K562 (cell line): Measurements from ENCODE around the gene ATG4D. TPM values are rescaled to one million over a fixed set of nuclear protein-coding genes. Genes with fewer than 3 reads are reported as not detected.
A peak's percentile ranks its signal among the peaks of the same experiment; 100 is the strongest.

Experiments
- ARHGAP35 ChIP-seq: fragments of 450-650 bp; IDR thresholded peaks from 2 replicates; pipeline ENCODE4 v1.6.1; 2018; ENCODE audit not compliant: partially characterized antibody
- CCNT2 ChIP-seq: IDR thresholded peaks from 2 replicates; pipeline ENCODE4 v1.6.1; 2011; ENCODE audit warnings: borderline replicate concordance, low read depth, mild to moderate bottlenecking, moderate library complexity, mixed read lengths, low read length; ENCODE audit not compliant: insufficient read length; ENCODE audit errors: extremely low read depth
- ELF4 ChIP-seq: fragments of 450-650 bp; formaldehyde crosslinking; IDR thresholded peaks from 2 replicates; pipeline ENCODE4 v1.4.0; 2022; ENCODE audit warnings: missing genetic modification characterization
- NCOA6 ChIP-seq: fragments of 450-650 bp; IDR thresholded peaks from 2 replicates; pipeline ENCODE4 v1.6.1; 2017; ENCODE audit warnings: mild to moderate bottlenecking
- NR3C1 ChIP-seq: sonication (generic); formaldehyde crosslinking; IDR thresholded peaks from 2 replicates; pipeline ENCODE4 v1.8.1; 2022; ENCODE audit warnings: missing genetic modification reagents
- OTX1 ChIP-seq: fragments of 450-650 bp; formaldehyde crosslinking; IDR thresholded peaks from 2 replicates; pipeline ENCODE4 v1.4.0; 2022; ENCODE audit warnings: mild to moderate bottlenecking
- PML ChIP-seq: IDR thresholded peaks from 2 replicates; pipeline ENCODE4 v1.6.1; 2012; ENCODE audit warnings: low read length, inconsistent platforms
- POLR2H ChIP-seq: IDR thresholded peaks from 2 replicates; pipeline ENCODE4 v1.6.1; 2016; ENCODE audit warnings: missing genetic modification characterization, low read depth, mild to moderate bottlenecking, control low read depth, missing compliant biosample characterization, moderate library complexity
- RB1 ChIP-seq: fragments of 450-650 bp; IDR thresholded peaks from 2 replicates; pipeline ENCODE4 v1.6.1; 2017; ENCODE audit warnings: low read depth, mild to moderate bottlenecking
- SLC30A9 ChIP-seq: fragments of 250-450 bp; sonication (Bioruptor Pico); IDR thresholded peaks from 2 replicates; pipeline ENCODE4 v1.8.0; 2022; ENCODE audit warnings: mild to moderate bottlenecking, moderate library complexity
- TAF7 ChIP-seq: fragments of 450-650 bp; IDR thresholded peaks from 2 replicates; pipeline ENCODE4 v1.6.1; 2016; ENCODE audit warnings: missing genetic modification characterization, missing compliant biosample characterization
- THRAP3 ChIP-seq: fragments of 450-650 bp; IDR thresholded peaks from 2 replicates; pipeline ENCODE4 v1.6.1; 2016; ENCODE audit warnings: mild to moderate bottlenecking, inconsistent platforms, borderline replicate concordance
- ZFP1 ChIP-seq: fragments of 450-650 bp; formaldehyde crosslinking; IDR thresholded peaks from 2 replicates; pipeline ENCODE4 v1.4.0; 2020; ENCODE audit warnings: mild to moderate bottlenecking, mixed read lengths
- ZNF354B ChIP-seq: fragments of 250-450 bp; sonication (Bioruptor Pico); IDR thresholded peaks from 2 replicates; pipeline ENCODE4 v1.4.0; 2020
- polyA plus RNA-seq, 8 experiments: library from polyadenylated mRNA; depleted of rRNA in 4 of 8; stranded (reverse) in 5 of 8; unstranded in 3 of 8; fragments of >200 nt; fragmentation: Nextera tagmentation in 2 of 8; fragmentation: Illumina TruSeq in 1 of 8; extraction: Ambion mirVana in 2 of 8; extraction: Trizol in 1 of 8; gene quantifications; 2 replicates each; pipeline versions ENCODE4 v1.2.1 to v1.2.3, GENCODE V29; 2011 to 2014; ENCODE audit warnings: inconsistent platforms in 1 of 8, missing spikeins in 1 of 8
- total RNA-seq, 7 experiments: library from RNA; depleted of rRNA in 6 of 7; stranded (reverse); fragments of >200 nt in 6 of 7; fragmentation: Illumina TruSeq in 2 of 7; extraction: Trizol in 2 of 7; gene quantifications; 2 replicates each; pipeline versions ENCODE4 v1.2.1 to v1.2.3, GENCODE V29; 2011 to 2021; ENCODE audit warnings: low replicate concordance in 1 of 7
- TF ChIP-seq, protein P1 (sequence below): sonication (generic); formaldehyde crosslinking; IDR thresholded peaks from 2 replicates; pipeline ENCODE4 v1.8.0; 2023; ENCODE audit warnings: missing genetic modification reagents, mild to moderate bottlenecking, borderline replicate concordance
- TF ChIP-seq, protein P2 (sequence below): fragments of 250-450 bp; sonication (Bioruptor Pico); IDR thresholded peaks from 2 replicates; pipeline ENCODE4 v1.8.0; 2021; ENCODE audit warnings: borderline replicate concordance, mild to moderate bottlenecking, moderate library complexity; ENCODE audit not compliant: poor library complexity, severe bottlenecking
- TF ChIP-seq, protein P3 (sequence below): fragments of 450-650 bp; IDR thresholded peaks from 2 replicates; pipeline ENCODE4 v1.6.1; 2018; ENCODE audit warnings: mild to moderate bottlenecking, low read depth; ENCODE audit not compliant: partially characterized antibody
- TF ChIP-seq, protein P4 (sequence below), 2 experiments: fragments of 450-650 bp in 1 of 2; sonication (generic) in 1 of 2; formaldehyde crosslinking; conservative IDR thresholded peaks; 2 replicates each; pipeline versions ENCODE4 v1.4.0 to v1.8.1; 2020 to 2022; ENCODE audit warnings: mild to moderate bottlenecking in 1 of 2, missing genetic modification reagents in 1 of 2
- TF ChIP-seq, protein P5 (sequence below), 2 experiments: fragments of 450-650 bp; conservative IDR thresholded peaks; 2 replicates each; pipeline ENCODE4 v1.6.1; 2017; ENCODE audit warnings: mild to moderate bottlenecking in 2 of 2, moderate library complexity in 2 of 2

The ATG4D gene
- total and polyA plus RNA-seq, 9 of the 15 experiments (the other 6 are each of a cell fraction or from before 2014, with no cell fraction given), result 0.51 to 66.1 (median 22.9) TPM

DNA sequence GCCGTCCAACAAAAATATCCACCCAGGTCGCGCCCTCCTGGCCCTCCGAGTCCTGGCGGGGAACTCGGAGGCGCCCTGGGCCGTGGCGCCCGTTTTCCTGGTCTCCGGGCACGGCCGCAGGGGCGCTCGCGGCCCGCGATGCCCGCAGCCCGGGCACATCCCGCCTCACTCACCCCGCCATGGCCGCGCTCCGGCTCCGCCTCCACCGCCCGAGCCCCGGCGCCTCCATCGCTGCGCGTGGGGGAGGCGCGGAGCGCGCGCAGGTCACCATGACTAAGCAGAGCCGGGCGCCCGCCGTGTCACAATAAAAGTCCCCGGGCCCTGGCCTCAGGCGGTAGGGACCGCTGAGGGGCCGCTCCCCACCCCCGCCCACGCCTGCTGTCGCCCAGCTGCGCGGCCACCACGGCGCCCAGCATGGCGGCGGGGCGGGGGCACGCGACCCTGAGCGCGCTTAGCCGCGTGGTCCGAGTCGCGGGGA, 41.1 kb upstream of the ATG4D start (continued):
- TF ChIP-seq, protein P1, sequence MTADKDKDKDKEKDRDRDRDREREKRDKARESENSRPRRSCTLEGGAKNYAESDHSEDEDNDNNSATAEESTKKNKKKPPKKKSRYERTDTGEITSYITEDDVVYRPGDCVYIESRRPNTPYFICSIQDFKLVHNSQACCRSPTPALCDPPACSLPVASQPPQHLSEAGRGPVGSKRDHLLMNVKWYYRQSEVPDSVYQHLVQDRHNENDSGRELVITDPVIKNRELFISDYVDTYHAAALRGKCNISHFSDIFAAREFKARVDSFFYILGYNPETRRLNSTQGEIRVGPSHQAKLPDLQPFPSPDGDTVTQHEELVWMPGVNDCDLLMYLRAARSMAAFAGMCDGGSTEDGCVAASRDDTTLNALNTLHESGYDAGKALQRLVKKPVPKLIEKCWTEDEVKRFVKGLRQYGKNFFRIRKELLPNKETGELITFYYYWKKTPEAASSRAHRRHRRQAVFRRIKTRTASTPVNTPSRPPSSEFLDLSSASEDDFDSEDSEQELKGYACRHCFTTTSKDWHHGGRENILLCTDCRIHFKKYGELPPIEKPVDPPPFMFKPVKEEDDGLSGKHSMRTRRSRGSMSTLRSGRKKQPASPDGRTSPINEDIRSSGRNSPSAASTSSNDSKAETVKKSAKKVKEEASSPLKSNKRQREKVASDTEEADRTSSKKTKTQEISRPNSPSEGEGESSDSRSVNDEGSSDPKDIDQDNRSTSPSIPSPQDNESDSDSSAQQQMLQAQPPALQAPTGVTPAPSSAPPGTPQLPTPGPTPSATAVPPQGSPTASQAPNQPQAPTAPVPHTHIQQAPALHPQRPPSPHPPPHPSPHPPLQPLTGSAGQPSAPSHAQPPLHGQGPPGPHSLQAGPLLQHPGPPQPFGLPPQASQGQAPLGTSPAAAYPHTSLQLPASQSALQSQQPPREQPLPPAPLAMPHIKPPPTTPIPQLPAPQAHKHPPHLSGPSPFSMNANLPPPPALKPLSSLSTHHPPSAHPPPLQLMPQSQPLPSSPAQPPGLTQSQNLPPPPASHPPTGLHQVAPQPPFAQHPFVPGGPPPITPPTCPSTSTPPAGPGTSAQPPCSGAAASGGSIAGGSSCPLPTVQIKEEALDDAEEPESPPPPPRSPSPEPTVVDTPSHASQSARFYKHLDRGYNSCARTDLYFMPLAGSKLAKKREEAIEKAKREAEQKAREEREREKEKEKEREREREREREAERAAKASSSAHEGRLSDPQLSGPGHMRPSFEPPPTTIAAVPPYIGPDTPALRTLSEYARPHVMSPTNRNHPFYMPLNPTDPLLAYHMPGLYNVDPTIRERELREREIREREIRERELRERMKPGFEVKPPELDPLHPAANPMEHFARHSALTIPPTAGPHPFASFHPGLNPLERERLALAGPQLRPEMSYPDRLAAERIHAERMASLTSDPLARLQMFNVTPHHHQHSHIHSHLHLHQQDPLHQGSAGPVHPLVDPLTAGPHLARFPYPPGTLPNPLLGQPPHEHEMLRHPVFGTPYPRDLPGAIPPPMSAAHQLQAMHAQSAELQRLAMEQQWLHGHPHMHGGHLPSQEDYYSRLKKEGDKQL (CRISPR knock-in tag), result no peak
- TF ChIP-seq NCOA6 (no peak), RB1 (peak; percentile 97), ELF4 (CRISPR knock-in tag) (no peak), SLC30A9 (CRISPR knock-in tag) (no peak), POLR2H (tag) (peak; percentile 82), TAF7 (no peak; the same call in 1 of the 2 replicates), ZFP1 (CRISPR knock-in tag) (no peak), THRAP3 (no peak), ARHGAP35 (no peak), NR3C1 (CRISPR knock-in tag) (peak; percentile 71), ZNF354B (CRISPR knock-in tag) (no peak), OTX1 (CRISPR knock-in tag) (no peak), PML (no peak), CCNT2 (peak; percentile 99)
- TF ChIP-seq, protein P2, sequence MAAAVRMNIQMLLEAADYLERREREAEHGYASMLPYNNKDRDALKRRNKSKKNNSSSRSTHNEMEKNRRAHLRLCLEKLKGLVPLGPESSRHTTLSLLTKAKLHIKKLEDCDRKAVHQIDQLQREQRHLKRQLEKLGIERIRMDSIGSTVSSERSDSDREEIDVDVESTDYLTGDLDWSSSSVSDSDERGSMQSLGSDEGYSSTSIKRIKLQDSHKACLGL (CRISPR knock-in tag), result peak; percentile 45
- TF ChIP-seq, protein P3, sequence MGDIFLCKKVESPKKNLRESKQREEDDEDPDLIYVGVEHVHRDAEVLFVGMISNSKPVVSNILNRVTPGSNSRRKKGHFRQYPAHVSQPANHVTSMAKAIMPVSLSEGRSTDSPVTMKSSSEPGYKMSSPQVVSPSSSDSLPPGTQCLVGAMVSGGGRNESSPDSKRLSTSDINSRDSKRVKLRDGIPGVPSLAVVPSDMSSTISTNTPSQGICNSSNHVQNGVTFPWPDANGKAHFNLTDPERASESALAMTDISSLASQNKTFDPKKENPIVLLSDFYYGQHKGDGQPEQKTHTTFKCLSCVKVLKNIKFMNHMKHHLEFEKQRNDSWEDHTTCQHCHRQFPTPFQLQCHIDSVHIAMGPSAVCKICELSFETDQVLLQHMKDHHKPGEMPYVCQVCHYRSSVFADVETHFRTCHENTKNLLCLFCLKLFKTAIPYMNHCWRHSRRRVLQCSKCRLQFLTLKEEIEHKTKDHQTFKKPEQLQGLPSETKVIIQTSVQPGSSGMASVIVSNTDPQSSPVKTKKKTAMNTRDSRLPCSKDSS, result no peak
- TF ChIP-seq, protein P4, sequence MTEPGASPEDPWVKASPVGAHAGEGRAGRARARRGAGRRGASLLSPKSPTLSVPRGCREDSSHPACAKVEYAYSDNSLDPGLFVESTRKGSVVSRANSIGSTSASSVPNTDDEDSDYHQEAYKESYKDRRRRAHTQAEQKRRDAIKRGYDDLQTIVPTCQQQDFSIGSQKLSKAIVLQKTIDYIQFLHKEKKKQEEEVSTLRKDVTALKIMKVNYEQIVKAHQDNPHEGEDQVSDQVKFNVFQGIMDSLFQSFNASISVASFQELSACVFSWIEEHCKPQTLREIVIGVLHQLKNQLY (CRISPR knock-in tag; conservative IDR thresholded peaks at IDR 0.05), result peak in 1 of 2 experiments; percentile 76; a peak in 1 of 4 replicates
- TF ChIP-seq, protein P5, sequence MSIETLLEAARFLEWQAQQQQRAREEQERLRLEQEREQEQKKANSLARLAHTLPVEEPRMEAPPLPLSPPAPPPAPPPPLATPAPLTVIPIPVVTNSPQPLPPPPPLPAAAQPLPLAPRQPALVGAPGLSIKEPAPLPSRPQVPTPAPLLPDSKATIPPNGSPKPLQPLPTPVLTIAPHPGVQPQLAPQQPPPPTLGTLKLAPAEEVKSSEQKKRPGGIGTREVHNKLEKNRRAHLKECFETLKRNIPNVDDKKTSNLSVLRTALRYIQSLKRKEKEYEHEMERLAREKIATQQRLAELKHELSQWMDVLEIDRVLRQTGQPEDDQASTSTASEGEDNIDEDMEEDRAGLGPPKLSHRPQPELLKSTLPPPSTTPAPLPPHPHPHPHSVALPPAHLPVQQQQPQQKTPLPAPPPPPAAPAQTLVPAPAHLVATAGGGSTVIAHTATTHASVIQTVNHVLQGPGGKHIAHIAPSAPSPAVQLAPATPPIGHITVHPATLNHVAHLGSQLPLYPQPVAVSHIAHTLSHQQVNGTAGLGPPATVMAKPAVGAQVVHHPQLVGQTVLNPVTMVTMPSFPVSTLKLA (conservative IDR thresholded peaks at IDR 0.05), result peak; percentile 70 to 90
